Activated naive CD8-positive, alpha-beta T cell treated with anti-CD3 and anti-CD28 coated beads, Interleukin-2, amount 10 ng/mL, durations not matched to agents 7 days and 5 days (primary cell): ENCODE measurements around the gene TRPC3. TPM values are rescaled to one million over a fixed set of nuclear protein-coding genes. Genes with fewer than 3 reads are reported as not detected.

ENCODE experiments used
- ATAC-seq: fragments of 150-1000 bp; cut with Tn5 transposase; one replicate; pipeline ENCODE4 v1.10.0; 2021; ENCODE audit warnings: low read depth, moderate library complexity
- POLR2A ChIA-PET: fragments of 350-600 bp; sonication (Branson Sonifier 250); formaldehyde crosslinking; loops from one replicate; lab custom pipeline; 2021; ENCODE audit warnings: antibody characterized with exemption; lab: Charles Lee
- DNase-seq: peaks from one replicate; pipeline ENCODE4 v3.0.0; 2021
- H3K27ac Mint-ChIP-seq: one replicate; pipeline ENCODE4 v1.8.0; 2022; ENCODE audit warnings: mild to moderate bottlenecking, mixed read lengths
- H3K27me3 Mint-ChIP-seq: one replicate; pipeline ENCODE4 v1.8.0; 2022; ENCODE audit warnings: mild to moderate bottlenecking, moderate library complexity, mixed read lengths
- H3K36me3 Mint-ChIP-seq: one replicate; pipeline ENCODE4 v1.8.0; 2021; ENCODE audit warnings: mild to moderate bottlenecking, mixed read lengths
- H3K4me1 Mint-ChIP-seq: one replicate; pipeline ENCODE4 v1.8.0; 2021; ENCODE audit warnings: mixed read lengths
- H3K4me3 Mint-ChIP-seq: one replicate; pipeline ENCODE4 v1.8.0; 2022; ENCODE audit warnings: mild to moderate bottlenecking, moderate library complexity, mixed read lengths
- H3K9me3 Mint-ChIP-seq: one replicate; pipeline ENCODE4 v1.8.0; 2021; ENCODE audit warnings: mixed read lengths
- total RNA-seq, 2 experiments: library from RNA; stranded (reverse); gene quantifications; one replicate each; pipeline ENCODE4 v1.2.3, GENCODE V29; 2021

The TRPC3 gene
- total RNA-seq, 2 experiments from 2014 or later, result 0.34 to 0.55 TPM

DNA sequence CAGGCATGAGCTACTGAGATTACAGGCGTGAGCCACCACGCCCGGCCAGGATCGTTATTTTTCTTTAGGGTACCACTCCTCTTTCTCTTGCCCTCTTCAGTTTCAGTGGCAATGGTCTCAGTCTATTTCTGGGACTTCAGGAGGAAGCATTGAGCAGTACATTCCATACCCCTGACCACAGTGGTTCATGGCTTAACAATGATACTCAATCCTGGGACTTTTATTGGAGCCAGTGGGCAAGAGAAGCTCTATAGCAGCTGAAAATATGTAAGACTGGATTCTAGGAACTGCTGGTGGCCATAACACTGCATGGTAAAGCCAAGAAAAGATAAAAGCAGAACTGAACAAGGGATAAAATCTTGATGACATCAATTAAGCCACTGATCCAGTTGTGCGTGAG is 122.3 kb downstream of the TRPC3 start:
- no peak overlapping the region for H3K4me3 Mint-ChIP-seq
- ATAC-seq (no peak), DNase-seq (no peak)
- H3K27me3 Mint-ChIP-seq, result no peaks in the 10 kb centered on the region
- no peak overlapping the region for H3K27ac Mint-ChIP-seq
- H3K4me1 Mint-ChIP-seq, result no peaks in the 10 kb centered on the region
- H3K9me3 Mint-ChIP-seq, result no peaks in the 10 kb centered on the region
- peaks cover 8% of the 10 kb centered on the region for H3K36me3 Mint-ChIP-seq
- POLR2A ChIA-PET, result no interaction called here

Other genes starting within 250 kb of the TRPC3 start
- not detected for gene SMIM43, start 186.9 kb downstream of the TRPC3 start, total RNA-seq
- gene EXOSC9, start 150.7 kb downstream of the TRPC3 start, total RNA-seq, result 10 to 100 TPM; 48.1 to 50.5 TPM
- gene CCNA2, start 128.2 kb downstream of the TRPC3 start, total RNA-seq, result 10 to 100 TPM; 84.8 to 86.4 TPM
- 10 to 100 TPM; 16.6 to 20.7 TPM for gene BBS7, start 81.6 kb downstream of the TRPC3 start, total RNA-seq
- 10 to 100 TPM; 52.5 to 58.5 TPM for gene BLTP1, start 200.3 kb upstream of the TRPC3 start, total RNA-seq